Upper lobe of right lung (tissue), 1 donor: Measurements from ENCODE around the gene HIVEP3. TPM values are rescaled to one million over a fixed set of nuclear protein-coding genes. Genes with fewer than 3 reads are reported as not detected.
A peak's percentile ranks its signal among the peaks of the same experiment; 100 is the strongest.

Source experiments
- ATAC-seq: fragments of 200-7000 bp; cut with Tn5 transposase; one replicate; pipeline ENCODE4 v1.9.1; 2020; ENCODE audit warnings: mild to moderate bottlenecking, moderate library complexity
- DNase-seq: peaks from one replicate; pipeline ENCODE4 v3.0.0-alpha.2; 2020
- H3K27ac ChIP-seq: fragments of 200-600 bp; one replicate; pipeline ENCODE4 v1.8.0; 2022
- H3K27me3 ChIP-seq: fragments of 200-600 bp; one replicate; pipeline ENCODE4 v1.8.0; 2022; ENCODE audit warnings: mild to moderate bottlenecking
- H3K36me3 ChIP-seq: fragments of 200-600 bp; one replicate; pipeline ENCODE4 v1.8.0; 2022
- H3K4me1 ChIP-seq: fragments of 200-600 bp; one replicate; pipeline ENCODE4 v1.8.0; 2022
- H3K4me3 ChIP-seq: fragments of 200-600 bp; one replicate; pipeline ENCODE4 v1.8.0; 2022; ENCODE audit warnings: mild to moderate bottlenecking
- H3K9me3 ChIP-seq: fragments of 200-600 bp; one replicate; pipeline ENCODE4 v1.8.0; 2022
- intact Hi-C: fragments of 100-400 bp; cut with DNase I; formaldehyde crosslinking; loops from one replicate; pipeline ENCODE4 v1.11.0; 2022
- total RNA-seq: library from RNA; stranded (reverse); fragmentation: NEBNext Ultra II Directional; extraction: Animal tissue kit (Norgen Biotek cat#: 25700); gene quantifications from one replicate; pipeline ENCODE4 v1.2.1, GENCODE V29; 2021
- TF ChIP-seq, protein P1 (sequence below): fragments of 200-600 bp; IDR thresholded peaks from one replicate; pipeline ENCODE4 v1.8.0; 2022; ENCODE audit warnings: antibody characterized with exemption
- donor health status: DM: no; HTN: yes; CAD: no; lungs with severe emphysema.

The HIVEP3 gene
- total RNA-seq, 1 donor from 2014 or later, result 16.6 TPM

DNA sequence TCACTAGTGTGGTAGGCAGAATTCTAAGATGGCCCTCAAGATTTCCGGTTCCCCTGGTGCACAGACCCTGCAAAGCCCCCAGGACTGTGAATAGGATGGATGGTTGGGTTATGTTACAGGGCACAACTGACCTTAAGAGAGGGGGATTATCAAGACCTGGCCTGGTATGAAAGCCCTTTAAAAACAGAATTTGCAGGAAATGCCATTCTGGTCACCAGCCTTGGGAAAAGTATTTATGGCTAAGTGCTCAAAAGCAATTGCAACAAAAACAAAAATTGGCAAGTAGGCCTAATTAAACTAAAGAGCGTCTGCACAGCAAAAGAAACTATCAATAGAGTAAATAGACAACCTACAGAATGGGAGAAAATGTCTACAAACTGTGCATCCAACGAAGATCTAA, 289.6 kb downstream of the HIVEP3 start:
- TF ChIP-seq, protein P1, sequence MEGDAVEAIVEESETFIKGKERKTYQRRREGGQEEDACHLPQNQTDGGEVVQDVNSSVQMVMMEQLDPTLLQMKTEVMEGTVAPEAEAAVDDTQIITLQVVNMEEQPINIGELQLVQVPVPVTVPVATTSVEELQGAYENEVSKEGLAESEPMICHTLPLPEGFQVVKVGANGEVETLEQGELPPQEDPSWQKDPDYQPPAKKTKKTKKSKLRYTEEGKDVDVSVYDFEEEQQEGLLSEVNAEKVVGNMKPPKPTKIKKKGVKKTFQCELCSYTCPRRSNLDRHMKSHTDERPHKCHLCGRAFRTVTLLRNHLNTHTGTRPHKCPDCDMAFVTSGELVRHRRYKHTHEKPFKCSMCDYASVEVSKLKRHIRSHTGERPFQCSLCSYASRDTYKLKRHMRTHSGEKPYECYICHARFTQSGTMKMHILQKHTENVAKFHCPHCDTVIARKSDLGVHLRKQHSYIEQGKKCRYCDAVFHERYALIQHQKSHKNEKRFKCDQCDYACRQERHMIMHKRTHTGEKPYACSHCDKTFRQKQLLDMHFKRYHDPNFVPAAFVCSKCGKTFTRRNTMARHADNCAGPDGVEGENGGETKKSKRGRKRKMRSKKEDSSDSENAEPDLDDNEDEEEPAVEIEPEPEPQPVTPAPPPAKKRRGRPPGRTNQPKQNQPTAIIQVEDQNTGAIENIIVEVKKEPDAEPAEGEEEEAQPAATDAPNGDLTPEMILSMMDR, result no peak
- Histone ChIP-seq H3K4me3 (no peak overlapping the region), H3K9me3 (no peaks in the 10 kb centered on the region), H3K27me3 (no peaks in the 10 kb centered on the region), H3K27ac (no peak overlapping the region), H3K36me3 (no peaks in the 10 kb centered on the region), H3K4me1 (peaks cover 3% of the 10 kb centered on the region)
- intact Hi-C loops, result no loop called here
- ATAC-seq (no peak), DNase-seq (no peak)

- intact Hi-C loops, result no loop called here
- no peak for DNase-seq
- TF ChIP-seq, protein P1, result no peak
- no peak overlapping the region for H3K27ac ChIP-seq
- H3K9me3 ChIP-seq, result no peaks in the 10 kb centered on the region
- H3K27me3 ChIP-seq, result no peaks in the 10 kb centered on the region
- peaks cover 14% of the 10 kb centered on the region for H3K4me1 ChIP-seq
- ATAC-seq, result no peak
- H3K4me3 ChIP-seq, result no peak overlapping the region
- no peaks in the 10 kb centered on the region for H3K36me3 ChIP-seq
Measured at GRCh38 chr1:41627491-41628280, 291.0 kb downstream of the HIVEP3 start.

- Histone ChIP-seq H3K36me3 (no peaks in the 10 kb centered on the region), H3K4me3 (no peak overlapping the region), H3K4me1 (peaks cover 23% of the 10 kb centered on the region), H3K9me3 (no peaks in the 10 kb centered on the region), H3K27me3 (no peaks in the 10 kb centered on the region), H3K27ac (no peak overlapping the region)
- TF ChIP-seq, protein P1, result no peak
- intact Hi-C loops, result no loop called here
- ATAC-seq (peak; percentile 59), DNase-seq (no peak)
Measured at GRCh38 chr1:41626616-41627375, 291.9 kb downstream of the HIVEP3 start.

- Histone ChIP-seq H3K36me3 (no peaks in the 10 kb centered on the region), H3K4me1 (peaks cover 25% of the 10 kb centered on the region), H3K27me3 (no peaks in the 10 kb centered on the region), H3K27ac (no peak overlapping the region), H3K4me3 (no peak overlapping the region), H3K9me3 (no peaks in the 10 kb centered on the region)
- intact Hi-C loops, result no loop called here
- no peak for ATAC-seq
- no peak for DNase-seq
- TF ChIP-seq, protein P1, result no peak
Measured at GRCh38 chr1:41626146-41626545, 292.6 kb downstream of the HIVEP3 start.

DNA sequence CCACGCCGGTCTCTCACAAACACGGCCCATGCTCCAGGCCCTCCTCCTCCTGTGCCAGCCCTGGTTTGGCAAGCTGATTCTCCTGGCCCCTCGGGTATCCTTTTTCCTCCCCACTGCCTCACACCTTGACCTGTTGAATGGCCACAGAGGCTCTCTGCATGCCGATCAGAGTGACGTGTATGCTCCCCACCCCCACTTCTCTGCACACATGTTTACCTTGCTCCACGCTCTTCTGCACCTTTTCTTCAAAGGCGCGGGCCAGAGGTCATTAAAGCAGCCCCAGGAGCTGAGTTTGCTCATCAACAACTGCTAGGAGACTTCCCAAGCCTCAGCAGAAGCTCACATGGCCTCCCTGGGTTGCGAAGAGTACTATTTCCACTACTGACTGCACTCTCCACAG, 295.0 kb downstream of the HIVEP3 start:
- intact Hi-C loops, result no loop called here
- no peak overlapping the region for H3K27ac ChIP-seq
- DNase-seq (no peak), ATAC-seq (peak; percentile 20)
- H3K4me1 ChIP-seq, result peaks cover 31% of the 10 kb centered on the region
- H3K27me3 ChIP-seq, result no peaks in the 10 kb centered on the region
- TF ChIP-seq, protein P1, result no peak
- H3K9me3 ChIP-seq, result no peaks in the 10 kb centered on the region
- H3K36me3 ChIP-seq, result no peaks in the 10 kb centered on the region
- no peak overlapping the region for H3K4me3 ChIP-seq
